Measurements from ENCODE around the gene CRYBG1. TPM values are rescaled to one million over a fixed set of nuclear protein-coding genes. Genes with fewer than 3 reads are reported as not detected.

Gene CRYBG1
- total RNA-seq, 1 experiment from 2014 or later = 10.1 TPM

DNA sequence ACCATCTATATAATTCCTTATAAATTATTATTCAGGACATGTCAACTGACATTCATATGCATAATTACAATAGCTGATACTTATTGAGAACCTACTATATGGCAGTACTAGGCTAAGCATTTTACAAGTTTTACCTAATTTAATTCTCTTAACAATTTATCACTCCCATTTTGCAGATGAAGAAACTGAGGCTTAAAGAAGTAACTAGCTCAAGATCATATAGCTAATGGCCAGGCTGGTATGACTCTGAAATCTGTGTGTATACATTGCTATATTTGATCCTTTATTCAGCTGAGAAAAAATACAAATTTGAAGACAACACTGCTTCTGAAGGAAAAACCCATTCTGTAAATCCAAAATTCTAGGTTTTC is 85.0 kb downstream of the CRYBG1 start:
- TF ChIP-seq ESRRA (CRISPR knock-in tag; IDR thresholded peaks at IDR 0.05; ENCODE audit: borderline replicate concordance) (no peak), GRHL2 (CRISPR knock-in tag; IDR thresholded peaks at IDR 0.05; ENCODE audit: insufficient replicate concordance, severe bottlenecking) (no peak), NR2C2 (CRISPR knock-in tag; IDR thresholded peaks at IDR 0.05) (no peak), IRF2 (CRISPR knock-in tag; IDR thresholded peaks at IDR 0.05; ENCODE audit: borderline replicate concordance, low read depth) (no peak)
- TF ChIP-seq, protein P1, sequence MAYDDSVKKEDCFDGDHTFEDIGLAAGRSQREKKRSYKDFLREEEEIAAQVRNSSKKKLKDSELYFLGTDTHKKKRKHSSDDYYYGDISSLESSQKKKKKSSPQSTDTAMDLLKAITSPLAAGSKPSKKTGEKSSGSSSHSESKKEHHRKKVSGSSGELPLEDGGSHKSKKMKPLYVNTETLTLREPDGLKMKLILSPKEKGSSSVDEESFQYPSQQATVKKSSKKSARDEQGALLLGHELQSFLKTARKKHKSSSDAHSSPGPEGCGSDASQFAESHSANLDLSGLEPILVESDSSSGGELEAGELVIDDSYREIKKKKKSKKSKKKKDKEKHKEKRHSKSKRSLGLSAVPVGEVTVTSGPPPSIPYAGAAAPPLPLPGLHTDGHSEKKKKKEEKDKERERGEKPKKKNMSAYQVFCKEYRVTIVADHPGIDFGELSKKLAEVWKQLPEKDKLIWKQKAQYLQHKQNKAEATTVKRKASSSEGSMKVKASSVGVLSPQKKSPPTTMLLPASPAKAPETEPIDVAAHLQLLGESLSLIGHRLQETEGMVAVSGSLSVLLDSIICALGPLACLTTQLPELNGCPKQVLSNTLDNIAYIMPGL (CRISPR knock-in tag; IDR thresholded peaks at IDR 0.05) = no peak
- ATAC-seq (no peak), DNase-seq (ENCODE audit: low spot score) (no peak)
- no peaks in the 10 kb centered on the region for H3K27me3 Mint-ChIP-seq (ENCODE audit: low read depth)
- ChIA-PET CTCF (interaction anchor here (0.8 to 2.3 kb wide), 6 partner anchors 64 to 552 kb away, joined by 3 to 6 read pairs (median 4); no protein-coding TSS in a partner anchor), POLR2A (no interaction called here)
- peaks cover 14% of the 10 kb centered on the region for H3K4me1 Mint-ChIP-seq
- H3K27ac Mint-ChIP-seq = no peak overlapping the region
- H3K36me3 Mint-ChIP-seq = no peaks in the 10 kb centered on the region
- no peak overlapping the region for H3K4me3 Mint-ChIP-seq
- no peaks in the 10 kb centered on the region for H3K9me3 Mint-ChIP-seq

DNA sequence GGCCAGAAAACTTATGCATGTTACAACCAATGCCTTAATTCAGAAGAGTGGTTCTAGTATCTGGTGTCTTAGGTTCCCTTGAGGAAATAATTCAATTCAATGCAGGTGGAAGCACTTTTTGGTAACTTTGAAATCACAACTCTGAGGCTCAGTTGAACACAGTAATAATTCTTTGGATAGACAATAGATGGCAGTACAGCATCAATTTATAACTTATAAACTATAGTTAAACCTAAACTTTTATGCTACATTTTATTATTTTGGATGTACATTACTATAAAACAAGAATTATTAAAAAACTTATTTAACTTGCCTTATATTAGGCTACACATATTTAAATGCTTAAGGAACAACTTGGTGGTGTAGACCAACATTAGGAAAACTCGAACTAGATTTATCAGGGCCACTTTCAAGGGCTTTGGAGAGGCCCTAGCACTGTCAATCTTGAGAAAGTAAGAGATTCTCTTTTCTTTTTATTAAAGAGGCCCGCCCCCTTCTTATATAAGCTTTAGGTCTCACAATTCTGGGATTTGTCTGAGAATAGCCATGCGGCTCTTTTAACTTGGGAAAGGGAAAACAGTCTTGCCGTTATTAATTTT is 85.9 kb downstream of the CRYBG1 start:
- Mint-ChIP-seq H3K4me3 (no peak overlapping the region), H3K9me3 (no peaks in the 10 kb centered on the region), H3K27ac (no peak overlapping the region), H3K4me1 (peaks cover 14% of the 10 kb centered on the region), H3K36me3 (no peaks in the 10 kb centered on the region), H3K27me3 (ENCODE audit: low read depth) (no peaks in the 10 kb centered on the region)
- DNase-seq (ENCODE audit: low spot score) (no peak), ATAC-seq (peak; percentile 36; the same call in 1 of the 2 replicates)
- CTCF ChIA-PET = interaction anchor here (1.0 to 2.3 kb wide), 5 partner anchors 63 to 533 kb away, joined by 3 to 6 read pairs (median 4); no protein-coding TSS in a partner anchor
- POLR2A ChIA-PET = no interaction called here
- TF ChIP-seq, protein P2, sequence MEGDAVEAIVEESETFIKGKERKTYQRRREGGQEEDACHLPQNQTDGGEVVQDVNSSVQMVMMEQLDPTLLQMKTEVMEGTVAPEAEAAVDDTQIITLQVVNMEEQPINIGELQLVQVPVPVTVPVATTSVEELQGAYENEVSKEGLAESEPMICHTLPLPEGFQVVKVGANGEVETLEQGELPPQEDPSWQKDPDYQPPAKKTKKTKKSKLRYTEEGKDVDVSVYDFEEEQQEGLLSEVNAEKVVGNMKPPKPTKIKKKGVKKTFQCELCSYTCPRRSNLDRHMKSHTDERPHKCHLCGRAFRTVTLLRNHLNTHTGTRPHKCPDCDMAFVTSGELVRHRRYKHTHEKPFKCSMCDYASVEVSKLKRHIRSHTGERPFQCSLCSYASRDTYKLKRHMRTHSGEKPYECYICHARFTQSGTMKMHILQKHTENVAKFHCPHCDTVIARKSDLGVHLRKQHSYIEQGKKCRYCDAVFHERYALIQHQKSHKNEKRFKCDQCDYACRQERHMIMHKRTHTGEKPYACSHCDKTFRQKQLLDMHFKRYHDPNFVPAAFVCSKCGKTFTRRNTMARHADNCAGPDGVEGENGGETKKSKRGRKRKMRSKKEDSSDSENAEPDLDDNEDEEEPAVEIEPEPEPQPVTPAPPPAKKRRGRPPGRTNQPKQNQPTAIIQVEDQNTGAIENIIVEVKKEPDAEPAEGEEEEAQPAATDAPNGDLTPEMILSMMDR (IDR thresholded peaks at IDR 0.05) = peak; percentile 25; the same call in 1 of the 2 replicates
- TF ChIP-seq, protein P1 (CRISPR knock-in tag; IDR thresholded peaks at IDR 0.05) = no peak

DNA sequence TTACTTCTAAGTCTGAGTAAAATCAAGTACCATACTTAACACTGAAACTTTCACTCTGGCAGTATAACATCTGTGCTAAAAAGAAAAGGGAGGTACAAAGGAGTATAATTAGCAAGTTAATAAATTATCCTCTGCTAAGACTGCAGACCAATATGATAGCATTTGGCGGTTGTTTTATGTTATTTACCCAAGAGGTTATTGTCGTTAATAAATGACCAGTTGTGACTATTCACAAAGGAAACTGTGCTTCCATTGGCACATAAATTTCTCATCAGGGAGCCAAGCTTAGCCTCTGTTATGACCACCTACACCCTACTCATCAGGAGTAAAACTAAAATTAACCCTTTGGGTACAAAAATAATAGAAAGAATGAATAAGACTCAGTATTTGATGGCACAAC is 86.5 kb downstream of the CRYBG1 start:
- H3K4me3 Mint-ChIP-seq = no peak overlapping the region
- DNase-seq (ENCODE audit: low spot score) = no peak
- CTCF ChIA-PET = interaction anchor here (1.0 to 1.5 kb wide), 3 partner anchors 117 to 533 kb away, joined by 3 to 5 read pairs (median 4); no protein-coding TSS in a partner anchor
- H3K36me3 Mint-ChIP-seq = no peaks in the 10 kb centered on the region
- POLR2A ChIA-PET = no interaction called here
- ATAC-seq = no peak
- H3K27ac Mint-ChIP-seq = no peak overlapping the region
- H3K27me3 Mint-ChIP-seq (ENCODE audit: low read depth) = no peaks in the 10 kb centered on the region
- no peaks in the 10 kb centered on the region for H3K9me3 Mint-ChIP-seq
- peaks cover 14% of the 10 kb centered on the region for H3K4me1 Mint-ChIP-seq
- TF ChIP-seq, protein P3, sequence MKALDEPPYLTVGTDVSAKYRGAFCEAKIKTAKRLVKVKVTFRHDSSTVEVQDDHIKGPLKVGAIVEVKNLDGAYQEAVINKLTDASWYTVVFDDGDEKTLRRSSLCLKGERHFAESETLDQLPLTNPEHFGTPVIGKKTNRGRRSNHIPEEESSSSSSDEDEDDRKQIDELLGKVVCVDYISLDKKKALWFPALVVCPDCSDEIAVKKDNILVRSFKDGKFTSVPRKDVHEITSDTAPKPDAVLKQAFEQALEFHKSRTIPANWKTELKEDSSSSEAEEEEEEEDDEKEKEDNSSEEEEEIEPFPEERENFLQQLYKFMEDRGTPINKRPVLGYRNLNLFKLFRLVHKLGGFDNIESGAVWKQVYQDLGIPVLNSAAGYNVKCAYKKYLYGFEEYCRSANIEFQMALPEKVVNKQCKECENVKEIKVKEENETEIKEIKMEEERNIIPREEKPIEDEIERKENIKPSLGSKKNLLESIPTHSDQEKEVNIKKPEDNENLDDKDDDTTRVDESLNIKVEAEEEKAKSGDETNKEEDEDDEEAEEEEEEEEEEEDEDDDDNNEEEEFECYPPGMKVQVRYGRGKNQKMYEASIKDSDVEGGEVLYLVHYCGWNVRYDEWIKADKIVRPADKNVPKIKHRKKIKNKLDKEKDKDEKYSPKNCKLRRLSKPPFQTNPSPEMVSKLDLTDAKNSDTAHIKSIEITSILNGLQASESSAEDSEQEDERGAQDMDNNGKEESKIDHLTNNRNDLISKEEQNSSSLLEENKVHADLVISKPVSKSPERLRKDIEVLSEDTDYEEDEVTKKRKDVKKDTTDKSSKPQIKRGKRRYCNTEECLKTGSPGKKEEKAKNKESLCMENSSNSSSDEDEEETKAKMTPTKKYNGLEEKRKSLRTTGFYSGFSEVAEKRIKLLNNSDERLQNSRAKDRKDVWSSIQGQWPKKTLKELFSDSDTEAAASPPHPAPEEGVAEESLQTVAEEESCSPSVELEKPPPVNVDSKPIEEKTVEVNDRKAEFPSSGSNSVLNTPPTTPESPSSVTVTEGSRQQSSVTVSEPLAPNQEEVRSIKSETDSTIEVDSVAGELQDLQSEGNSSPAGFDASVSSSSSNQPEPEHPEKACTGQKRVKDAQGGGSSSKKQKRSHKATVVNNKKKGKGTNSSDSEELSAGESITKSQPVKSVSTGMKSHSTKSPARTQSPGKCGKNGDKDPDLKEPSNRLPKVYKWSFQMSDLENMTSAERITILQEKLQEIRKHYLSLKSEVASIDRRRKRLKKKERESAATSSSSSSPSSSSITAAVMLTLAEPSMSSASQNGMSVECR (CRISPR knock-in tag; IDR thresholded peaks at IDR 0.05; ENCODE audit: borderline replicate concordance) = no peak
- TF ChIP-seq ZNF138 (CRISPR knock-in tag; conservative IDR thresholded peaks at IDR 0.05) (no peak), IRF2 (CRISPR knock-in tag; IDR thresholded peaks at IDR 0.05; ENCODE audit: borderline replicate concordance, low read depth) (no peak)
- TF ChIP-seq, protein P4, sequence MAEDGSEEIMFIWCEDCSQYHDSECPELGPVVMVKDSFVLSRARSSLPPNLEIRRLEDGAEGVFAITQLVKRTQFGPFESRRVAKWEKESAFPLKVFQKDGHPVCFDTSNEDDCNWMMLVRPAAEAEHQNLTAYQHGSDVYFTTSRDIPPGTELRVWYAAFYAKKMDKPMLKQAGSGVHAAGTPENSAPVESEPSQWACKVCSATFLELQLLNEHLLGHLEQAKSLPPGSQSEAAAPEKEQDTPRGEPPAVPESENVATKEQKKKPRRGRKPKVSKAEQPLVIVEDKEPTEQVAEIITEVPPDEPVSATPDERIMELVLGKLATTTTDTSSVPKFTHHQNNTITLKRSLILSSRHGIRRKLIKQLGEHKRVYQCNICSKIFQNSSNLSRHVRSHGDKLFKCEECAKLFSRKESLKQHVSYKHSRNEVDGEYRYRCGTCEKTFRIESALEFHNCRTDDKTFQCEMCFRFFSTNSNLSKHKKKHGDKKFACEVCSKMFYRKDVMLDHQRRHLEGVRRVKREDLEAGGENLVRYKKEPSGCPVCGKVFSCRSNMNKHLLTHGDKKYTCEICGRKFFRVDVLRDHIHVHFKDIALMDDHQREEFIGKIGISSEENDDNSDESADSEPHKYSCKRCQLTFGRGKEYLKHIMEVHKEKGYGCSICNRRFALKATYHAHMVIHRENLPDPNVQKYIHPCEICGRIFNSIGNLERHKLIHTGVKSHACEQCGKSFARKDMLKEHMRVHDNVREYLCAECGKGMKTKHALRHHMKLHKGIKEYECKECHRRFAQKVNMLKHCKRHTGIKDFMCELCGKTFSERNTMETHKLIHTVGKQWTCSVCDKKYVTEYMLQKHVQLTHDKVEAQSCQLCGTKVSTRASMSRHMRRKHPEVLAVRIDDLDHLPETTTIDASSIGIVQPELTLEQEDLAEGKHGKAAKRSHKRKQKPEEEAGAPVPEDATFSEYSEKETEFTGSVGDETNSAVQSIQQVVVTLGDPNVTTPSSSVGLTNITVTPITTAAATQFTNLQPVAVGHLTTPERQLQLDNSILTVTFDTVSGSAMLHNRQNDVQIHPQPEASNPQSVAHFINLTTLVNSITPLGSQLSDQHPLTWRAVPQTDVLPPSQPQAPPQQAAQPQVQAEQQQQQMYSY (CRISPR knock-in tag; IDR thresholded peaks at IDR 0.05) = no peak
- TF ChIP-seq, protein P5, sequence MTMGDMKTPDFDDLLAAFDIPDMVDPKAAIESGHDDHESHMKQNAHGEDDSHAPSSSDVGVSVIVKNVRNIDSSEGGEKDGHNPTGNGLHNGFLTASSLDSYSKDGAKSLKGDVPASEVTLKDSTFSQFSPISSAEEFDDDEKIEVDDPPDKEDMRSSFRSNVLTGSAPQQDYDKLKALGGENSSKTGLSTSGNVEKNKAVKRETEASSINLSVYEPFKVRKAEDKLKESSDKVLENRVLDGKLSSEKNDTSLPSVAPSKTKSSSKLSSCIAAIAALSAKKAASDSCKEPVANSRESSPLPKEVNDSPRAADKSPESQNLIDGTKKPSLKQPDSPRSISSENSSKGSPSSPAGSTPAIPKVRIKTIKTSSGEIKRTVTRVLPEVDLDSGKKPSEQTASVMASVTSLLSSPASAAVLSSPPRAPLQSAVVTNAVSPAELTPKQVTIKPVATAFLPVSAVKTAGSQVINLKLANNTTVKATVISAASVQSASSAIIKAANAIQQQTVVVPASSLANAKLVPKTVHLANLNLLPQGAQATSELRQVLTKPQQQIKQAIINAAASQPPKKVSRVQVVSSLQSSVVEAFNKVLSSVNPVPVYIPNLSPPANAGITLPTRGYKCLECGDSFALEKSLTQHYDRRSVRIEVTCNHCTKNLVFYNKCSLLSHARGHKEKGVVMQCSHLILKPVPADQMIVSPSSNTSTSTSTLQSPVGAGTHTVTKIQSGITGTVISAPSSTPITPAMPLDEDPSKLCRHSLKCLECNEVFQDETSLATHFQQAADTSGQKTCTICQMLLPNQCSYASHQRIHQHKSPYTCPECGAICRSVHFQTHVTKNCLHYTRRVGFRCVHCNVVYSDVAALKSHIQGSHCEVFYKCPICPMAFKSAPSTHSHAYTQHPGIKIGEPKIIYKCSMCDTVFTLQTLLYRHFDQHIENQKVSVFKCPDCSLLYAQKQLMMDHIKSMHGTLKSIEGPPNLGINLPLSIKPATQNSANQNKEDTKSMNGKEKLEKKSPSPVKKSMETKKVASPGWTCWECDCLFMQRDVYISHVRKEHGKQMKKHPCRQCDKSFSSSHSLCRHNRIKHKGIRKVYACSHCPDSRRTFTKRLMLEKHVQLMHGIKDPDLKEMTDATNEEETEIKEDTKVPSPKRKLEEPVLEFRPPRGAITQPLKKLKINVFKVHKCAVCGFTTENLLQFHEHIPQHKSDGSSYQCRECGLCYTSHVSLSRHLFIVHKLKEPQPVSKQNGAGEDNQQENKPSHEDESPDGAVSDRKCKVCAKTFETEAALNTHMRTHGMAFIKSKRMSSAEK (CRISPR knock-in tag; IDR thresholded peaks at IDR 0.05; ENCODE audit: borderline replicate concordance) = no peak

Data from WTC11 (cell line).